ENCODE measurements around the gene LY9. TPM values are rescaled to one million over a fixed set of nuclear protein-coding genes. Genes with fewer than 3 reads are reported as not detected.

Gene LY9
- polyA plus RNA-seq, 1 of the 3 experiments (the other 2 are of a cell fraction): not detected

DNA sequence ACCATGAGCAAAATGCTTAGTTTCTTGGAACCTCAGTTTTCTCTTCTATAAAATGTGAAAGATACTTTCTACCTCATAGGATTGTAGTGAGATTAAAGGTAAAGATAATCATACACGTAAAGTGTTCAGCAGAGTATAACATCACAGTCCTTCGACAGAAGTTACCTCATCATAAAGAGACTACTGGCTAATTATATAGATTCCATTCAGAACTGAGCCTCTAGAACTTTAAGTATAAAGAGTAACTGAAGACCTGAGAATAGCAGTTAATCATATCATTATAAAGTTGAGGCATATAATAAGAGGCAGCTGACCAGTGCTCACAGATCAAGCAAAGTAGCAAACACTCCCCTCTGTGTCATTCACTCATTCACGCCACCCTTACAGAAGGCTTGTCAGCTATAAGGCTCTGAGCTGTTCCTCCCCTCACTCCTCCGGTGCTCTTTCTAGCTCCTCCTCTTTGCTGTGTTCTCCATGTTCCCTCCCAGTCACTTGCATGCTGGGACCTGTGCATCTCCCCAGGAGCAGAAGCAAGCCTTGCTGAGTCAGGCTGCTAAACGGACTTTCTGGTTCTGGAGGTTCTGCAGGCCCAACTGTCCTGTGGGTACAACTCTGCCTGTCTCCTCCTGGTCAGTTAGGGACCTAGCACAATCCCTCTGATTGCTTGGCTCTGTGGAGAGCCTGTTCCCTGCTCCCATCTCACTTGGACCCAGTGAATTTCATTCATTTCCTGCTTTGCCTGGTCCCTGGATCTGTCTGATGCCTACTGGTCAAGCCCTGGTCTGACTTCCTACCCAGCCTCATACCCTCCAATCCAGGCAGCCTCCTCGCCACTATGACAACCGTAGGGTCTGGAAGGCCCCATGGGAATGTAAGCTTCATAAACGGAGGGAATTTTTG is 28.3 kb upstream of the LY9 start:
- POLR2A ChIA-PET: no interaction called here
- H3K9me2 ChIP-seq: no peaks in the 10 kb centered on the region
- CTCF ChIA-PET: interaction anchor here (2.5 kb wide), 1 partner anchor 10 kb away, joined by 8 read pairs; no protein-coding TSS in a partner anchor
- peak overlapping the region; percentile 70 for H2AFZ ChIP-seq (ENCODE audit: low read depth)
- H3F3A ChIP-seq (replicated peaks; ENCODE audit: insufficient read depth): no peaks in the 10 kb centered on the region
- no peaks in the 10 kb centered on the region for H3K4me1 ChIP-seq (ENCODE audit: control insufficient read depth in 1 of 2, insufficient read depth in 2 of 2, low read depth in 1 of 2, low read length in 1 of 2)
- TF ChIP-seq, protein P1, sequence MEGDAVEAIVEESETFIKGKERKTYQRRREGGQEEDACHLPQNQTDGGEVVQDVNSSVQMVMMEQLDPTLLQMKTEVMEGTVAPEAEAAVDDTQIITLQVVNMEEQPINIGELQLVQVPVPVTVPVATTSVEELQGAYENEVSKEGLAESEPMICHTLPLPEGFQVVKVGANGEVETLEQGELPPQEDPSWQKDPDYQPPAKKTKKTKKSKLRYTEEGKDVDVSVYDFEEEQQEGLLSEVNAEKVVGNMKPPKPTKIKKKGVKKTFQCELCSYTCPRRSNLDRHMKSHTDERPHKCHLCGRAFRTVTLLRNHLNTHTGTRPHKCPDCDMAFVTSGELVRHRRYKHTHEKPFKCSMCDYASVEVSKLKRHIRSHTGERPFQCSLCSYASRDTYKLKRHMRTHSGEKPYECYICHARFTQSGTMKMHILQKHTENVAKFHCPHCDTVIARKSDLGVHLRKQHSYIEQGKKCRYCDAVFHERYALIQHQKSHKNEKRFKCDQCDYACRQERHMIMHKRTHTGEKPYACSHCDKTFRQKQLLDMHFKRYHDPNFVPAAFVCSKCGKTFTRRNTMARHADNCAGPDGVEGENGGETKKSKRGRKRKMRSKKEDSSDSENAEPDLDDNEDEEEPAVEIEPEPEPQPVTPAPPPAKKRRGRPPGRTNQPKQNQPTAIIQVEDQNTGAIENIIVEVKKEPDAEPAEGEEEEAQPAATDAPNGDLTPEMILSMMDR (IDR thresholded peaks at IDR 0.05): no peak
- H4K20me1 ChIP-seq (ENCODE audit: insufficient read depth): no peaks in the 10 kb centered on the region
- DNase-seq: no peak
- H3K4me2 ChIP-seq: peak overlapping the region; percentile 58; the same call in 1 of the 2 replicates
- no peaks in the 10 kb centered on the region for H3K36me3 ChIP-seq (replicated peaks in 1 of 2; ENCODE audit: control insufficient read depth in 1 of 2, insufficient read depth in 2 of 2, low read length in 1 of 2)
- no peaks in the 10 kb centered on the region for H3K9me3 ChIP-seq
- no peak overlapping the region for H3K27ac ChIP-seq (ENCODE audit: low read depth in 2 of 2, low read length in 1 of 2)
- H3K79me2 ChIP-seq (ENCODE audit: insufficient read depth): no peaks in the 10 kb centered on the region
- H3K4me3 ChIP-seq (ENCODE audit: low read depth in 2 of 2, low read length in 1 of 2): peak overlapping the region in 1 of 2 experiments; percentile 42; a peak in 1 of 4 replicates
- H3K9ac ChIP-seq: no peak overlapping the region
- 18% methylated on average over 8 of the region's 8 CpGs for WGBS (ENCODE audit: low lambda C conversion rate)
- peaks cover 11% of the 10 kb centered on the region; the same call in 1 of the 2 replicates for H3K27me3 ChIP-seq (ENCODE audit: insufficient read depth)

DNA sequence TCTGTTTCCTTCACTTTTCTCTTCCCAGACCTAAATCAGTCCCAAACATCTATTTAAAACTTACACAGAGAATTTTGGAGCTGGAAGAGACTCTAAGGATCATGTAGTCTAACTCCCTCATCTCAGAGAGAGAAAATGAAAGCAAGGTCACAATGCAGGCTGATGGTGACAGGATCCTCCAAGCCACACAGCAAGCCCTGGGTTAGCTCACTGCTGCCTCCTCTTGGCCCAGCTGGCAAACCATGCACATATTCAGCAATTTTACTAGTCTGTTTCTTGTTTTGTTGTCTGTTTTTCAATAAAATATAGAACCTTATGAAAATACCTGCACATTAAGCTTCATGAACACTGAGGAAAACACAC is 27.7 kb upstream of the LY9 start:
- CTCF ChIA-PET: interaction anchor here (2.5 kb wide), 1 partner anchor 9 kb away, joined by 8 read pairs; no protein-coding TSS in a partner anchor
- Histone ChIP-seq H3K27me3 (ENCODE audit: insufficient read depth) (peaks cover 16% of the 10 kb centered on the region; the same call in 1 of the 2 replicates), H3K27ac (ENCODE audit: low read depth in 2 of 2, low read length in 1 of 2) (no peak overlapping the region), H2AFZ (ENCODE audit: low read depth) (peak overlapping the region; percentile 70), H3F3A (replicated peaks; ENCODE audit: insufficient read depth) (no peaks in the 10 kb centered on the region), H3K4me3 (ENCODE audit: low read depth in 2 of 2, low read length in 1 of 2) (peak overlapping the region in 1 of 2 experiments; percentile 42; a peak in 1 of 4 replicates), H3K9ac (no peak overlapping the region), H3K9me3 (no peaks in the 10 kb centered on the region), H3K4me2 (peak overlapping the region; percentile 58; the same call in 1 of the 2 replicates), H3K79me2 (ENCODE audit: insufficient read depth) (no peaks in the 10 kb centered on the region), H4K20me1 (ENCODE audit: insufficient read depth) (no peaks in the 10 kb centered on the region), H3K36me3 (replicated peaks in 1 of 2; ENCODE audit: control insufficient read depth in 1 of 2, insufficient read depth in 2 of 2, low read length in 1 of 2) (no peaks in the 10 kb centered on the region), H3K4me1 (ENCODE audit: control insufficient read depth in 1 of 2, insufficient read depth in 2 of 2, low read depth in 1 of 2, low read length in 1 of 2) (no peaks in the 10 kb centered on the region), H3K9me2 (no peaks in the 10 kb centered on the region)
- TF ChIP-seq, protein P1 (IDR thresholded peaks at IDR 0.05): peak; percentile 47
- TF ChIP-seq, protein P2, sequence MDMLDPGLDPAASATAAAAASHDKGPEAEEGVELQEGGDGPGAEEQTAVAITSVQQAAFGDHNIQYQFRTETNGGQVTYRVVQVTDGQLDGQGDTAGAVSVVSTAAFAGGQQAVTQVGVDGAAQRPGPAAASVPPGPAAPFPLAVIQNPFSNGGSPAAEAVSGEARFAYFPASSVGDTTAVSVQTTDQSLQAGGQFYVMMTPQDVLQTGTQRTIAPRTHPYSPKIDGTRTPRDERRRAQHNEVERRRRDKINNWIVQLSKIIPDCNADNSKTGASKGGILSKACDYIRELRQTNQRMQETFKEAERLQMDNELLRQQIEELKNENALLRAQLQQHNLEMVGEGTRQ (IDR thresholded peaks at IDR 0.05; ENCODE audit: borderline replicate concordance, low read depth, low read length): no peak
- TF ChIP-seq EP300 (IDR thresholded peaks at IDR 0.05; ENCODE audit: borderline replicate concordance in 1 of 2, low read depth in 1 of 2, low read length in 1 of 2): no peak
- TF ChIP-seq POLR2AphosphoS5 (IDR thresholded peaks at IDR 0.05; ENCODE audit: low read depth, low read length): no peak
- DNase-seq: no peak
- POLR2A ChIA-PET: no interaction called here

Data from SK-N-SH (cell line).